Ecto neural progenitor cell (in vitro differentiated cells): Measurements from ENCODE around the gene AZIN2.

Source experiments
- DNase-seq: peaks from one replicate; pipeline ENCODE4 v3.0.0-alpha.2; 2018; ENCODE audit warnings: low spot score

The AZIN2 gene

GRCh38 chr1:33155877-33156538 is 75.1 kb downstream of the AZIN2 start:
- DNase-seq, result no peak

DNA sequence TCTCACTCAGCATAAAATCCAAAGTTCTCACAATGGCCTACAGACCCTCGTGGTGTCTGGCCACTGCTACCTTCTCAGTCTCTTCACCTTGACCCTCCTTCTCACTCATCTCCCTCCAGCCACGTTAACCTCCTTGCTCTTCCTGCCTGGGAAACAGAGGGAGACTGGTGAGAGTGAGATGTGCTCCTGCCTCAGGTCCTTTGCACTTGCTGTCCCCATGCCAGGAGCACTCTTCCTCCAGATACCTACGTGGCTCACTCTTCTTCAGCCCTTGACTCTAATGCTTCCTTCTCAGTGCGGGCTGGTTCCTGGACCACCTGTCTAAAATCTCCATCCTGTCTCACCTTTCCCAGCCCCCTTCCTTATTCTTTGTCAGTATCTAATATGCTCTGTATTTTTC is 76.2 kb downstream of the AZIN2 start:
- DNase-seq, result no peak

DNA sequence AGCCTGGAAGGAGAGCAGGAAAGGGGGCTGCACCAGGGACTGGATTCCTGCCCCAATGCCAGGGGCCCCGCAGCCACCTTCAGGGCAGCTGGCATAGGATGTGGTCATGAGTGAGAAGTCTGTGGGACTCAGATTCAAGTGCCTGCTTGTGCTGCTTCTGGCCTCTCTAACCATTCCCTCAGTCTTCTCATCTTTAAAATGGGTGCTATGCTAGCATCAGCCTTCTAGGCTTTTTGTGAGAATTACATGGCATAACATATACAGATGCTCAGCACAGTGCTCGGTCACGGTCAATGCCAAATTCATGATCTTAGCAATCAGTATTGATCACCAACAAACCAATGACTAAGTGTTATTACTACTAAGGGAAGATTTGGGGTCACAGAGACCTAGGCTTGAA is 77.4 kb downstream of the AZIN2 start:
- no peak for DNase-seq

GRCh38 chr1:33159577-33159976 is 78.6 kb downstream of the AZIN2 start:
- DNase-seq, result no peak

GRCh38 chr1:33161061-33161681 is 80.2 kb downstream of the AZIN2 start:
- peak; percentile 74 for DNase-seq

- DNase-seq, result no peak
These were observed 81.2 kb downstream of the AZIN2 start for GRCh38 chr1:33162141-33162540.

- no peak for DNase-seq
These were observed 82.9 kb downstream of the AZIN2 start for GRCh38 chr1:33163621-33164519.

GRCh38 chr1:33165209-33165608 is 84.3 kb downstream of the AZIN2 start:
- DNase-seq, result peak; percentile 69

DNA sequence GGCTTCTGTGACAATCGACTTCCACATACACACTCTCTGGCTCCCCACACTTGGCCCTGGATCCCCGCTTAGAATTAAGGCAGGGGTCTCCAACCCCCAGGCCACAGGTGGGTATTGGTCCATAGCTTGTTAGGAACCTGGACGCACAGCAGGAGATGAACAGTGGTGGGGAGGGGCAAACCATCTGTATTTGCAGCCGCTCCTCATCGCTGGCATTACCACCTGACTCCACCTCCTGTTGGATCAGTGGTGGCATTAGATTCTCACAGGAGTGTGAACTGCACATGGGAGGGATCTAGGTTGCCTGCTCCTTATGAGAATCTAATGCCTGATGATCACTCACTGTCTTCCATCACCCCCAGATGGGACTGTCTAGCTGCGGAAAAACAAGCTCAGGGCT is 84.9 kb downstream of the AZIN2 start:
- DNase-seq, result no peak

DNA sequence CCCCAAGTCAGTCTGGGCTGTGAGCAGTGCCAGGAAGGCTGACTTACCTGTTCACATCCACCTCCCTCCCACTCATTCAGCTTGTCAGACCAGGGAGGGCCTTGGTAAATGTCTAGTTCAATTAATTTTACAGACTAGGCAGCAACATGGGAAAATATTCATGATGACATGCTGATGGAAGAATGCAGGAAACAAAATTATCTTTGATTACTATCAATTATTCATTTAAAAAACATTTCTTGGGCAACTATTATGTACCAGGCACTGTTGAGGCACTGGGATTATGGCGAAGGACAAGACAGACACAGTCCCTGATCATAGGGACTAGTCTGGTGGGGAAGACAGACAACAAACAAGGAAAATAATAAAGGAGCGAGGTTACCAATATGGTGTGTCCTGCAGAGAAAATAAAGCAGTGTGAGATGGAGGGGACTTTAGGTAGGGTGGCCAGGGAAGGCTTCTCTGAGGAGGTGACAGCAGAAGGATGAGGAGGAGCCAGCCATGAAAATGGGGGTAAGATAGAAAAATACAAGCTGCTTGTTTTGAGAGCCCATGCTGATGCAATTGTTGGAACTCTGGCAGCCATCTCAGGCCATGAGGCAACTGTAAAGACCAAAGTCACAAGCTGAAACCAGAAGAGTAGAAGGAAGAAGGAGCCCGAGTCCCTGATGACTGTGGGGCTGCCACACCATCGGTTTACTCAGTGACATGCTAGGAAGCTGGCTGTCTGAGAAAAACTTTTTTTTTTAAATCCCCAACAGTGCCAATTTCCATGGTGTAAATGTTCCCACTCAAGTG is 86.9 kb downstream of the AZIN2 start:
- DNase-seq, result no peak

GRCh38 chr1:33168556-33169289 is 87.8 kb downstream of the AZIN2 start:
- no peak for DNase-seq

GRCh38 chr1:33169290-33170055 is 88.5 kb downstream of the AZIN2 start:
- DNase-seq, result peak; percentile 25
